ENCODE results near the gene OPCML.

The OPCML gene

DNA sequence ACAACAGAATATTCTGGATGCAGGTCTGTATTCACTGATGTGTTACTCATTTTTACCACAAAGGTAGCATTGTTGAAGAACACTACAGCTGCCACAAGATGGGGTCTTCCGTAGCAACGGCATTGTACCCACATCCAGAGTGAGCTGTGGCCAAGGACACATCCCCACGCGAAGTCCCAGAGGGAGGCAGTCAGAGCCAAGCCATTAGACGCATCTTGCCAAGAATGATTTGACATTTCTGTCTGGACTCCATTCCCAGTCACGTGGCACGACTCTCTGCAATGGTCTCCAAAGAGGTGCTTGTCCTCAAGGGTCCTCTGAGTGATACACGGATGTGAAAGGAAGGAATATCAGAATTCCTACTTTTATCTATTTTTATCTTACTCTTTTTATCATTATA lies 15.5 kb downstream of the OPCML start:
- DNase-seq: no peak
- Mint-ChIP-seq H3K36me3 (ENCODE audit: low read depth) (no peaks in the 10 kb centered on the region), H3K4me3 (no peak overlapping the region), H3K27ac (no peak overlapping the region), H3K9me3 (no peaks in the 10 kb centered on the region), H3K4me1 (peaks cover 51% of the 10 kb centered on the region), H3K27me3 (ENCODE audit: low read depth, poor library complexity) (peaks cover 14% of the 10 kb centered on the region)
- TF ChIP-seq, protein P1, sequence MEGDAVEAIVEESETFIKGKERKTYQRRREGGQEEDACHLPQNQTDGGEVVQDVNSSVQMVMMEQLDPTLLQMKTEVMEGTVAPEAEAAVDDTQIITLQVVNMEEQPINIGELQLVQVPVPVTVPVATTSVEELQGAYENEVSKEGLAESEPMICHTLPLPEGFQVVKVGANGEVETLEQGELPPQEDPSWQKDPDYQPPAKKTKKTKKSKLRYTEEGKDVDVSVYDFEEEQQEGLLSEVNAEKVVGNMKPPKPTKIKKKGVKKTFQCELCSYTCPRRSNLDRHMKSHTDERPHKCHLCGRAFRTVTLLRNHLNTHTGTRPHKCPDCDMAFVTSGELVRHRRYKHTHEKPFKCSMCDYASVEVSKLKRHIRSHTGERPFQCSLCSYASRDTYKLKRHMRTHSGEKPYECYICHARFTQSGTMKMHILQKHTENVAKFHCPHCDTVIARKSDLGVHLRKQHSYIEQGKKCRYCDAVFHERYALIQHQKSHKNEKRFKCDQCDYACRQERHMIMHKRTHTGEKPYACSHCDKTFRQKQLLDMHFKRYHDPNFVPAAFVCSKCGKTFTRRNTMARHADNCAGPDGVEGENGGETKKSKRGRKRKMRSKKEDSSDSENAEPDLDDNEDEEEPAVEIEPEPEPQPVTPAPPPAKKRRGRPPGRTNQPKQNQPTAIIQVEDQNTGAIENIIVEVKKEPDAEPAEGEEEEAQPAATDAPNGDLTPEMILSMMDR (IDR thresholded peaks at IDR 0.05): no peak

DNA sequence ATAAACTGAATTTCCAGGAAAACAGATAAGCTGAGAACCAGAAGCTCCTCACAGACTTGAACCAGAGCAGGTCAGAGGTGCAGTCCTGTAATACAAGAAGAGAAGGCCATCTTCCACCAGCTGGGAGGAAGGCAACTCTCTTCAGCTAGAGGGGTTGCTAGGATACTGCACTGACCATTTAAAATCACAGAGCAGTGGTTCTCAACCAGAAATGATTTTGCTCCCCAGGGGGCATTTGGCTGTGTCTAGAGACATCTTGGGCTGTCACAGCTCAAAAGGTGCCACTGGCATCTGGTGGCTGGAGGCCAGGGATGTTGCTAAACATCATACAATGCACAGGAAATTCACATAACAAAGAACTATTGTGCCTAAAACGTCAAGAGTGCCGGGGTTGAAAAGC lies 17.2 kb downstream of the OPCML start:
- peaks cover 14% of the 10 kb centered on the region for H3K27me3 Mint-ChIP-seq (ENCODE audit: low read depth, poor library complexity)
- H3K4me3 Mint-ChIP-seq: no peak overlapping the region
- no peaks in the 10 kb centered on the region for H3K9me3 Mint-ChIP-seq
- no peaks in the 10 kb centered on the region for H3K36me3 Mint-ChIP-seq (ENCODE audit: low read depth)
- H3K4me1 Mint-ChIP-seq: peaks cover 50% of the 10 kb centered on the region
- no peak for DNase-seq
- TF ChIP-seq, protein P1 (IDR thresholded peaks at IDR 0.05): no peak
- H3K27ac Mint-ChIP-seq: peak overlapping the region; percentile 47

DNA sequence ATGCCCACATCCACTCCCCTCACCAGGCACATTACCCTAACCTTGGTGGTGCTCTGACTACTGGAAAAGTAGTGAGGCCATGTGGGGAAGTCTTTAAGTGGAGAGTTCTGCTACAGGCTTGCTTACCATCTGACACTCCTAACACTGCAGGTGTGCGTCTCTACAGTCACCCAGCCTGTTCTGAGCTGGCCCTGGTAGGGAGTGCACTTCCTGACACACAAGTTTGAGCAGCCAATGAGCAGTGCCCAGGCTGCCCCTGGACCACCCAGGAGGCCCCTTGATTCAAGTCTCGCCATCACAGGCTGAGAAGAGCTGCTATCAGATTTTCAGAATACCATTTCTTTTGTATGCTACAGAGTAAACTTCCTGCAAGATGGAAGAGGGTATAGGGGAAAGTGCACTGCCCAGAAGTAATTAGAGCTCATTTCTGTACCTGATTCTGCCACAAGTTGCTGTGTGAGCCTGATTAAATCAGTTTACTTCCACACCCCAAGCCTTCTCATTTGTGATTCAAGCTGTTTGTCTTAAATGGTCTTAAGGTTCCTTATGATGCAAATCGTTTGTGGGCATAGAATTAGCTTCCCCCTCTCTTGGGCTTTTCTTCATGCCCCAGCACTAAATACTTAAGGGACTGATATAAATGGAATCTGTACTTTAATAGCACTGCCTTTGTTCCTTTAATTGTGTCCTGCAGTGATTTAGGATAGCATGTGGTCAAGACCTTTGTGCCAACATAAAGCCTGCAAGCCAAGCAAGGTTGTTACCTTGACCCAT lies 22.2 kb downstream of the OPCML start:
- TF ChIP-seq, protein P1 (IDR thresholded peaks at IDR 0.05): no peak
- Mint-ChIP-seq H3K9me3 (no peaks in the 10 kb centered on the region), H3K27me3 (ENCODE audit: low read depth, poor library complexity) (peaks cover 15% of the 10 kb centered on the region), H3K36me3 (ENCODE audit: low read depth) (no peaks in the 10 kb centered on the region), H3K4me3 (no peak overlapping the region), H3K27ac (no peak overlapping the region), H3K4me1 (peaks cover 37% of the 10 kb centered on the region)
- no peak for DNase-seq

DNA sequence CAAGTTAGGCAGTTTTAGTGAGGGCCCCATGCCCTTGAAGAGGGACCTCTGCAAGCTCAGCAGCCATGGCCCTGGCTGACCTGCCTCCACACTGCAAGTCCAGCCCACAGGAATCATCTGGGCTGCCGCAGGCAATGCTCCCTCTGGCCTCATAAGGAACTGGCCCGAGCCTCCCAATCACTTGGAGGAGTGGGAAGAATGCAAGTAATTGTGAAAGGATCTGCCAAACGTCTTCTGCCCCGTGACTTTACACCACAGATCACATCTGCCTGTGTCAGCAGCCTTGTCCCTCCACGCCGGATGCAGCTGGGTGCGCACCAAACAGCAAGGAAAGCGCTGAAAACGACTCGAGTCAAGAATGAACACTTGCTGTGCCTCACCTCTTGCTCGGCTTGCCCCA lies 23.8 kb downstream of the OPCML start:
- no peak for DNase-seq
- no peak overlapping the region for H3K4me3 Mint-ChIP-seq
- H3K36me3 Mint-ChIP-seq (ENCODE audit: low read depth): no peaks in the 10 kb centered on the region
- TF ChIP-seq, protein P1 (IDR thresholded peaks at IDR 0.05): no peak
- H3K9me3 Mint-ChIP-seq: no peaks in the 10 kb centered on the region
- peaks cover 15% of the 10 kb centered on the region for H3K27me3 Mint-ChIP-seq (ENCODE audit: low read depth, poor library complexity)
- H3K27ac Mint-ChIP-seq: no peak overlapping the region
- peaks cover 40% of the 10 kb centered on the region for H3K4me1 Mint-ChIP-seq

DNA sequence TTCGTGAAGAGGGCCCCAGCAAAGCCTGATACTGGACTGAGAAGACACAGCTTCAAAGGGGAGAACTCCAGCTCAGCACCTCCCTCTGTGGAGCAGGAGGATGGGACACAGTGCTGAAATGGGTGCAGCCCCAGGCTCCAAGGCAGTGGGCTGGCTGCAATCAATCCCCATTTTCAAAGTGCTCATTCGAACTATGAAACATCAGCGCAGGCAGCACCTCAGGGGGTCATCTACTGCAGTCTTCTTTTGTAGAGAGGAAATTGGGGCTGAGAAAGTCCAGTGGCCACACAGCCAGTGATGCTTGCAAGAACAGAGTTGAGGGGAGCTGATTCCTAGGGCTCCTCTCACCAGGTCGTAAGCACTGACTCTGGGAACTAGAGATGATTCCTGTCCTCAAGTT lies 25.1 kb downstream of the OPCML start:
- no peak overlapping the region for H3K27ac Mint-ChIP-seq
- no peak overlapping the region for H3K4me3 Mint-ChIP-seq
- H3K27me3 Mint-ChIP-seq (ENCODE audit: low read depth, poor library complexity): peaks cover 15% of the 10 kb centered on the region
- peaks cover 48% of the 10 kb centered on the region for H3K4me1 Mint-ChIP-seq
- H3K9me3 Mint-ChIP-seq: no peaks in the 10 kb centered on the region
- no peaks in the 10 kb centered on the region for H3K36me3 Mint-ChIP-seq (ENCODE audit: low read depth)
- TF ChIP-seq, protein P1 (IDR thresholded peaks at IDR 0.05): no peak
- no peak for DNase-seq

DNA sequence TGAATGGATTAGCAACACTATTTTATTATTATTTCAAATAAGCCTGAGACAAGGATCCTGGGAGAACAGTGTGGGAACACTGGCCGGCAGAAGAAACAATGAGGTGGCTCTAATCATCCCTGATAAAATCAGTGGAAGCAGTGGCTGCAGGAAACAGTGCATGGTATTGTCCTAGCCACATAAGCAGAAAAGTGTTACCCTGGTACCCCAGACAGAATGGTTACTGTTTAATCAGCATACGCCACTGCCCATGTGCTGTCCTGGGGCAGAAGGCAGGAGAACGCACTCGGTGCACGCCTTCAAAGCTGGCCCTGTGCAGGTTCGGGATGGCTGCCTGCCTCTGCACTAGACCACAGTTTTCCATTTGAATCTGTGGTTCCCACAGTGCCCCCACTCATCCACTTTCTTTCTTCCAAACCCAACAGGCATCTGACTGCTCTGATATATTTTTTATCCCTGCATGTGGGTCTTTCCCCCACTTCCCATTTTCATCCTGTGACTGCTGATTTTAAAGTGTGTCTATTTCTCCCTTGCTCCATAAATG lies 25.7 kb downstream of the OPCML start:
- peaks cover 53% of the 10 kb centered on the region for H3K4me1 Mint-ChIP-seq
- no peak overlapping the region for H3K4me3 Mint-ChIP-seq
- H3K27me3 Mint-ChIP-seq (ENCODE audit: low read depth, poor library complexity): peaks cover 15% of the 10 kb centered on the region
- TF ChIP-seq, protein P1 (IDR thresholded peaks at IDR 0.05): no peak
- no peak for DNase-seq
- H3K36me3 Mint-ChIP-seq (ENCODE audit: low read depth): no peaks in the 10 kb centered on the region
- H3K9me3 Mint-ChIP-seq: no peaks in the 10 kb centered on the region
- no peak overlapping the region for H3K27ac Mint-ChIP-seq

All from nephron progenitor cell (in vitro differentiated cells).